HG03103 (cell line): ENCODE data around the gene FGF22.
"Not testable (repeated sequence)": the region's sequence is repeated elsewhere in the genome, so short reads cannot be mapped to it uniquely, and the experiment has no call there.

Experiments
- ATAC-seq: cut with Tn5 transposase; IDR thresholded peaks from one replicate; pipeline ENCODE4 v1.9.1; 2021; ENCODE audit warnings: low read depth; ENCODE audit not compliant: unreplicated experiment

The FGF22 gene

DNA sequence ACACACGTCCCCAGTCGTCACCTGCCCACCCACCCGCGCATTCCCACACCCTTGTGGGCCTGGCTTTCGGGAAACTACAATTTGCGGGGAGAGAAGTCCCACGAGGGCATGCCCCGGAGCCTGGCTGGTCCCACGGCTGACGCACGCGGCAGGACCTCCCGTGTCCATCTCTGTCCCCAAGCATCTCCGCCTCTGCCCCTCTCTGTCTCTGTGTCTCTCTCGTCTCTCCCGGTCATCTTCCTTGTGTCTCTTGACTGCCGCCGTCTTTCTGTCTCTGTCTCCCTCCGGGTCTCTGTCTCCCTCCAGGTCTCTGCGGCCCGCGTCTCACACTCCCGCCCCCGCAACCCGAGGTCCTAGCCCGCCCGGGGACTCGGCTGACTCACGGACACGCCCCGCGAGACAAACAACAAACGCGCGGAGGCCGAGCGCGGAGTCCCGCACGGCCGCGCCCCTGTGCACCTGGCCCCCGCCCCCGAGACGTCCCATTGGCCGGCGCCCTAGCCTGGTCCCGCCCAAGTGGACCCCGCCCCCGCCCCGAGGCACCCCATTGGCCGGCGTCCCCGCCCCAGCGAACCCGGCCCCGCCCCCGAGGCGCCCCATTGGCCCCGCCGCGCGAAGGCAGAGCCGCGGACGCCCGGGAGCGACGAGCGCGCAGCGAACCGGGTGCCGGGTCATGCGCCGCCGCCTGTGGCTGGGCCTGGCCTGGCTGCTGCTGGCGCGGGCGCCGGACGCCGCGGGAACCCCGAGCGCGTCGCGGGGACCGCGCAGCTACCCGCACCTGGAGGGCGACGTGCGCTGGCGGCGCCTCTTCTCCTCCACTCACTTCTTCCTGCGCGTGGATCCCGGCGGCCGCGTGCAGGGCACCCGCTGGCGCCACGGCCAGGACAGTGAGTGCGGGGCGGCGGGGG lies at the start of gene FGF22:
TSS of gene FGF22 (plus strand) at position 627 of the 908 bp plus-strand sequence. CDS start at position 674, 47 bp downstream.
- ATAC-seq: peak; percentile 43

DNA sequence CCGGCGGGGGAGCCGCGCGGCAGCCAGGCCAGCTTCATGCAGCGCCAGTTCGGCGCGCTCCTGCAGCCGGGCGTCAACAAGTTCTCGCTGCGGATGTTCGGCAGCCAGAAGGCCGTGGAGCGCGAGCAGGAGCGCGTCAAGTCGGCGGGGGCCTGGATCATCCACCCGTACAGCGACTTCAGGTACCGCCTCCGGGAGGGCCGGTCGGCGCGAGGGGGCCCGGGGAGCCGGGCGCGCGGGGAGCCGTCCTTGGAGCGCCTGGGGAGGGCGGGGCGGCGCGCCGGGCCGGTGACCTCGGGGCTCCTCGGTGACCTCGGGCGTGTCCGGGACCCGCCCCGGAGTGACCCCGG lies 49.3 kb upstream of the FGF22 start:
- no peak for ATAC-seq

DNA sequence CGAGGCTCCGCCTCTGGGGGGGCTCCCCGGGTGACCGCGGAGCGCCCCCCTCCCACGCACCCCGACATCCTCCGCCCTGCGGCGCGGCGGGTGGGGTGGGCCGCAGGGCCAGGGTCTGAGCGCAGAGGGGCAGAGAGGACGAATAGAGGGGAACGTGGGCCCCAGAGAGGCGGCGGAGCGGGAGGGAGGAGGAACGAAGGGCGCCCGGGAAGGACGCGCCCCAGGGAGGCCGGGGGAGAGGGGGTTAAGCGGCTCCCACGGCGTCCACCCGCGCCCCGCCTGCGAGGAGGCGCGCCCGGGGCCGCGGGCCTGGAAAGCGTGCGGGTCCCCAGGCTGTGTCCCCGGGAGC lies 49.0 kb upstream of the FGF22 start:
- no peak for ATAC-seq

DNA sequence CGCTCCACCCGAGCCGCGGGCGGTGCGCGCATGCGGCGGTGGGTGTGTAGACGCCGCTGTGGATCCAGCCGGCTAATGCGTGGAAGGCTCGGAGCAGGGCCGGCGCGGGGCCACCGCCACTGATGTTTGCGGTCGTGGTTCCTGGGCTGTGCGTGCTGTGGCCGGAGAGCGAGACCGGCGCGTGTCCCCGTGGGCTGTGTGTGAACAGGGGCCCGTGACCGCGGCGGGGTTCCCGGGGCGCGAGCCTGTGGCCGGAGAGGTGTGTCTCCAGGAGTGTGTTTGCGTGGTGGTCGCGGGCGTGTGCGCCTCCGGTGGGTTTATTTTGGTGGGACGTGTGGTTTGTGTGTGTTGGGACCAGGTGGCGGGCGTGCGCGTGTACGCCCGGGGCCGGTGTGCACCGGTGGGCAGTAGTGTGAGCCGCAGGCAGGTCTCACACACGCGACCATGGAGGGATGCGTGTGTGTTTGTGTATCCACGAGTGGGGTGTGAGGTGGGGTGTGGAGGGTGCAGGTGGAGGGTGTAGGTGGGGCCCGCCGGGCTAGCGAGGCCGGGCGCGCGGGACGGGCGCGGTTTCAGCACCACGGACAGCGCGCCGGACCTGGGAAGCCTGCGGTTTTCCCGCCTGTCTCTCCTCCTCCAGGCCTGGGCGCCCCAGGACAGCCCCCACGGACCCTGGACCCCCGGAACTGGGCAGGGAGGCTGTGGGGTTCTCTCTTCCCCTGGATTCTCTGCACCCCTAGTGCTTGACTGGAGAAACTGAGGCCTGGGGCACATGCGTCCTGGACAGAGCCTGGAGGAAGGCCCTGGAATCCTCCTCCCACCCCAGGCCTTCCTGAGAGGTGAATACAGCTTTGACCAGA lies 48.4 kb upstream of the FGF22 start:
- no peak for ATAC-seq

DNA sequence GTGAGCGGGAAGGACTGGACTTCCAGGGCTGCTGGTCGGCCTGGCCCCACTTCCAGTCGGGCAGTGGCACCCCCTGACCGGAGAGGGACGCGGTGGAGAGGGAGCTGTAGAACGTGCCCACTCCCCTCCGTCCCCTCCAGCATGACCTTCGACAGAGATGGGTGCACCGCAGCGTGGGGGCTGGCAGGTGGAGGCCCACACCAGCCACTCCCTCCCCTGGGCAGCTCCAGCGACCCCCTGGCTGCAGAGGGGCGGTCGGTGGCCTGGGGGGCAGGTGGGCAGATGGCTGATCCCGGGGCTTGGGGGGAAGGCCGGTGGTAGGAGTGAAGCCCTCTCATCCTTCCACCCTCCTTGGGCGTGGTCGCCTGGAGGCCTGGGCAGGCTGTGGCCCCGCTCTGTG lies 47.6 kb upstream of the FGF22 start:
- no peak for ATAC-seq

DNA sequence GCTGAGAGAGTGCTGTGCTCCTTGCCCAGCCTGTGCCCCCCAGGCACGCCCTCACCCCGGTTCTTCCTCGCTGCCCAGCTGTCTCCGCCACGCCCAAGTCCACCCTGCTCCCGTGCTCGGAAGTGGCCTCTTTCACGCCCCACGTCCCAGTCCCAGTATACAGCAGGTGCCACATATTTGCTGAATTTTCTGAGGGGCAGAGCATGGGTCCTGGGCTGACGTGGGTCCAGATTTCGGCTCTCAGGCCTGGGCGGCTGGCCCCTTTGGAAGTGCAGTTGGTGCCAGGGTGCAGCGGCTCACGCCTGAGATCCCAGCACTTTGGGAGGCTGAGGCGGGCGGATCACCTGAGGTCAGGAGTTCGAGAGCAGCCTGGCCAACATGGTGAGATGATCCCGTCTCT lies 46.6 kb upstream of the FGF22 start:
- ATAC-seq: no peak

DNA sequence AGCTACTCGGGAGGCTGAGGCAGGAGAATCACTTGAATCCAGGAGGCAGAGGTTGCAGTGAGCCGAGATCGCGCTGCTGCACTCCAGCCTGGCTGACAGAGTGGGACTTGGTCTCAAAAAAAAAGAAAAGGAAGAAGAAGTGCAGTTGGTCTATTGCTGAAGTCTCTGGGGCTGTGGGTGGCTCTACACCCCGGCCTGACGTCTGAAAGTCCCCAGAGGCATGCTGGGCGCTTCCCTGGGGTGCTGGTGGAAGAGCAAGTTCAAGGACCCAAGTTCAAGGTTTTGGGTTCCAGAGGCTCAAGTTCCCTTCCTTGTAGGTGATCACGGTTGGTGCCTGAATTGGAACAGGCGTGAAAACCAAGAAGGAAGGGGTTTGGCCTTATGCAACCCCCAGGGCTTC lies 46.2 kb upstream of the FGF22 start:
- no peak for ATAC-seq

DNA sequence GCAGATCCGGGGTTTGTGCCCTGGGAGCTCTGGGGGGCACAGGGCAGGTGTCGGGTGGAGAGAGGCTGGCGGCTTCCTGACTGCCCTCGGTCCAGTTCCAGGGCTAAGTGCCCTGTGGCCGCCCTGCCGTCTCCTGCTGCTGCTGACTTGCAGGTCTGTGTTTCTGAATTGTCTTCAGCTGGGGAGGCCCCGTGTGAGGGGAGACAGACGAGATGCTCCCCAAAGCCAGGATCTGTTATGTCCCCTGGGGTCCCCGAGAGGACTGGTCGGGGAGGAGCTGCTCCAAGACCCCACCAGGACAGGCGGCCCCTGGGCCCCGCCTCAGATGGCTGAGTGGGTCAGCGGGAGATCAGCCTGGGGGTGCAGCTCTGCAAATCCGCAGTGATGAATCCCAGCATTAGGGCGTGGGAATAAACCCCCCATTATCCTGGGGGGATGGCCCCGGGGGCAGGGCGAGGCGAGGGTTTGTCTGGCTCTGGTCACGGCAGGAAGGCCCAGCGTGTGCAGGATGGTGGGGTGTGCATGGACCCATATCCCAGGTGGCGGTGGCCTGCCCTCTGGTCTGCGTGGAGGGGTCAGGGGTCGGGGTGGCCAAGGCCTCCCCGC lies 45.3 kb upstream of the FGF22 start:
- no peak for ATAC-seq

DNA sequence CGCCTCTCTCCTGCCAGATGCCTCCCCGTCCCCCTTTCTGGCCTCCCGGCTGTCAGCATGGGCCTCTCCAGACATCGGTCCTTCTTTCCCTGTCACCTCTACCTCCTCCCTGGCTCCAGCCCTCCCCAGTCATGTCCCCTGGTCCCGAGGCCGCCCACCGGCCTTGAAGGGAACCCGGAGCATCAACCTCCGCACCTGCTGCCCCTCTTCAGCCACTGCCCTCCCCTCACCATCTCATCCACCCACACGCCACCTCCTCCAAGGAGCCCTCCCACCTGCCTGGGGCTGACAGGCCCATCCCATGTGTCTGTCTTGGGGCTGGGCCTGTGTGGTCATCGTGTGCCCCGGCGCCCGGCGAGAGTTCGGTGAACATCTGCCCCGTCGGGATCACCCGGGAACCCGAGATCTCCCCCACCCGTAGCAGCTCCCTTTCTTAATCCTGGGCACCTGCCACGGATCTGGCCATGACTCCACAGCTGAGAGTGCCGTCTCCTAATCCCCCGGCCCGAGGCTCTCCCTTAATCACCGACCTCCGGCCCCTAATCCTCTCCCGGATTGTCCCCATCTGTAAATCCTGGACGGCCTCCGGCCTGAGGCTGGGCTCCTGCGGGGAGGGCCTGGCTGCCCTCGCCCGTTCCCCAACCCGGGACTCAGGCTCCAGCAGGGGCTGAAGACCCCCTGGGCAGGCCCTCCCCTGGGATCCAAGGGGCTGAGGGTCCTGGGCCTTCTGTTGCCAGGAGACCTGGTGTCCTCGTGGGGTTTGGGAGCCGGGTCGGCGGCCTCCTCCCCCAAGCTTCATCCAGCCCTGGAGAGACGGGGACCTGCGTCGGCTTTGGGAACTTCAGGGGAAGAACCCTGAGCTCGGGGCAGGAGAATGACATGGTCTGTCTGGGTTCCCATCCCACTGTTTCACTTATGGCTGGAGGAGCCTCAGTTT lies 44.1 kb upstream of the FGF22 start:
- ATAC-seq: no peak

DNA sequence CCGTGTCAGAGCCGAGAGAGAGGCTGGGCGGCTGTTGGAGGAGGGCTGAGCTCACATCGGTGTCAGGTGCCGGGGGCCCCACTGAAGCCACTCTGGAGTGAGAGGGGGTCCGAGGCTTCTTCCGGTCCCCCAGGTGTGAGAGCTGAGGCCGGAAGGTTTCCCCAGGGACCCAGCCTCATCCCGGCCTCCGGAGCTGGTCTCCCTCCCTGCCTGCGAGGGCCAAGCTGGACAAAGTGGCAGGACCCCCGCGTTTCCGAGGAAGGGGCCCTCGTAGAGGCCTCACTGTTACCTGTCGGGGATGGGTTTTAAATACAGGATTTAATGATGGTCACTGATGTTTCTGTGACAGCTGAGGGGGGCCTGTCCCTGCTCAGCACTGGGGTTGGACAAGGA lies 43.4 kb upstream of the FGF22 start:
- no peak for ATAC-seq

DNA sequence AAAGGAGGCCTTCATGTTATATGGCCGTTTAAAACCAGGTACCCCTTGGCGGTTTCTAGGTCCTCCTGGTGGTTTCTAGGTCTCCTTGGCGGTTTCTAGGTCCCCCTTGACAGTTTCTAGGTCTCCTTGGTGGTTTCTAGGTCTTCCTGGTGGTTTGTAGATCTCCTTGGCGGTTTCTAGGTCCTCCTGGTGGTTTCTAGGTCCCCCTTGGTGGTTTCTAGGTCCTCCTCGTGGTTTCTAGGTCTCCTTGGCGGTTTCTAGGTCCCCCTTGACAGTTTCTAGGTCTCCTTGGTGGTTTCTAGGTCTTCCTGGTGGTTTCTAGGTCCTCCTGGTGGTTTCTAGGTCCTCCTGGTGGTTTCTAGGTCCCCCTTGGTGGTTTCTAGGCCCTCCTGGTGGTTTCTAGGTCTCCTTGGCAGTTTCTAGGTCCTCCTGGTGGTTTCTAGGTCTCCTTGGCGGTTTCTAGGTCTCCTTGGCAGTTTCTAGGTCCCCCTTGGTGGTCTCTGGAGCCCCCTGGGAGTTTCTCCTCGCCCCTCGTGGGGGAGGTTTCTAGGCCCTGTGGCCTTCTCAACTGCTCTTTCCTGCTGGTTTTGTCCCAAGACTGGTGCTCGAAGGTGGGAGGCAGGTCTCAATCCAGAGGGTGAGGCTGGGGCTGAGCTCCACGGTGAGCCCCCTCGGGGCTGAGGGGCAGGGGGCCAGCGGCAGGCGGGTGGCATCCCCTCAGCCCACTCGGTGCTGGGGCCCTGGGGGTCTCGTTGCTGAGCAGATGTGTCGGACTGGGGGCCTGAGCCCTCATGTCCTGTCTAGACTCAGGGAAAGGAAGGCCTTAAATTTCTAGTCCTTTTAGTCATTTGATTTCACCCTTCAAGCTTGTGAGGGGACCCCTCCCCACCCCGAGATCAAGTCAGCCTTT lies 42.0 kb upstream of the FGF22 start:
- ATAC-seq: no peak

DNA sequence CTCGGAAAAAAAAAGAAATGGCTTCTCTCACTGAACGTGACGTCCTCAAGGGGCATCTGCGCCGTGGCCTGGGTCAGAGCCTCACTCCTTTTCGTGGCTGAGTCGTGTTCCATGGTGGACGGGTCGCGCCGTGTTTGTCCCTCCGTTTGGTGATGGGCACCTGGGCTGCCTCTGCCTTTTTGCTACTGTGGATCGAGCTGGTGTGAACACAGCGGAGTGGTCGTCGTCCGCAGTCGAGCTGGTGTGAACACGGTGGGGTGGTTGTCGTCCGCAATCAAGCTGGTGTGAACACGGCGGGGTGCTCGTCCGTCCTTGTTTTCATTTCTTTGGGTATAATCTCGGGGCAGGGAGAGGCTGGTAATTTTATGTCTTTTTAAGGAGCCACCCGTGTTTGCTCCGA lies 38.4 kb upstream of the FGF22 start:
- ATAC-seq: no peak

DNA sequence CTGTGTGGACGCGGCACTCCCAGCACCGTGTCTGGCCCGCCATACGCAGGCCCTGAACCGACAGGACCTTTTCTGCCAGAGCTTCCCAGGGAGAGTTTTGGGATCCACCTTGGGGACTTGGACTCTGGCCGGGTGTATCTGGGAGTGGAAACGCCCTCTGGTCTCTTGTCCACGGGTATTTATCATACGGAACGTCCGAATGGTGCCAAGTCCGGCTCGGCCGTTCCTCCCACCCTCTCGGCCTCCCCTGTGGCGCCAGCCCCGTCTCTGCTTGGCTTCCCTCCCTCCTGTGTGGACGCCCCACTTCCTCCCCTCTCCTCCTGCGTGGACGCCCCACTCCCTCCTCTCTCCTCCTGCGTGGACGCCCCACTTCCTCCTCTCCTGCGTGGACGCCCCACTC lies 37.9 kb upstream of the FGF22 start:
- ATAC-seq: no peak

DNA sequence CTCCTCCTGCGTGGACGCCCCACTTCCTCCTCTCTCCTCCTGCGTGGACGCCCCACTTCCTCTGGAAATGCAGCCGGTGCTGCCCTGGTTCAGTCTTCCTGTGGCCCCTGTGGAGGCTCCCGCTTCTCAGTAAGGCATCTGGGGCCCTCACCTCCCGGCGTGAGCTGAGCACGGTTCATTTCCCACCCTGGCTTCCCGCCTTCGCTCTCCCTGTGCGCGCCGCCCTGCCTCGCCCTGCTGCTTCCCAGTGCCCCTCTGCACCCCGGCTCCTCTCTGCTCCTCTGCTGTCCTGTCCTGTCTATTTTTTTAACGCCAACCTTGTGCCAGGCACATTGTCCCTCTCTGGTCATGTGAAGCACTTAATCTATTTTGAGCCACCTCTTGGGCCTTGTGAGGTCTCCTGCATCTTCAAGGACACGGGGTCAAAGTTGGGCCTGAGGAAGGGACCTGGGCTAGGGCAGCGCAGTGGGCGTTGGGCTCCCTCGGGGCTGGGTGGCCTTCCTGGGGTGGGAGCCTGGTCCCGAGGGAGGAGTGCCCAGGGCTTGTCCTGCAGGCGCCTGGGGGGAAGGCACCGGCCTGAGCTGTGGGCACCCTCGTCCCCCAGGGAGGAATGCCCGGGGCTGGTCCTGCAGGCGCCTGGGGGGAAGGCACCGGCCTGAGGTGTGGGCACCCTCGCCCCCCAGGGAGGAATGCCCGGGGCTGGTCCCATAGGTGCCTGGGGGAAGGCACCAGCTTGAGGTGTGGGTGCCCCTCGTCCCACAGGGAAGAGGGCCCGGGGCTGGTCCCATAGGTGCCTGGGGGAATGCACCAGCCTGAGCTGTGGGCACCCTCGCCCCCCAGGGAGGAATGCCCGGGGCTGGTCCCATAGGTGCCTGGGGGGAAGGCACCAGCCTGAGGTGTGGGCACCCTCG lies 37.0 kb upstream of the FGF22 start:
- no peak for ATAC-seq

DNA sequence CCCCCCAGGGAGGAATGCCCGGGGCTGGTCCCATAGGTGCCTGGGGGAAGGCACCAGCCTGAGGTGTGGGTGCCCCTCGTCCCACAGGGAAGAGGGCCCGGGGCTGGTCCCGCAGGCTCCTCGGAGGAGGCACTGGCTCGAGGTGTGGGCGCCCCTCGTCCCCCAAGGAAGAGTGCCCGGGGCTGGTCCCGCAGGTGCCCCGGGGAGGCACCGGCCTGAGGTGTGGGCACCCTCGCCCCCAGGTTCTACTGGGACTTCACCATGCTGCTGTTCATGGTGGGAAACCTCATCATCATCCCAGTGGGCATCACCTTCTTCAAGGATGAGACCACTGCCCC lies 36.4 kb upstream of the FGF22 start:
- not testable (repeated sequence) for ATAC-seq

DNA sequence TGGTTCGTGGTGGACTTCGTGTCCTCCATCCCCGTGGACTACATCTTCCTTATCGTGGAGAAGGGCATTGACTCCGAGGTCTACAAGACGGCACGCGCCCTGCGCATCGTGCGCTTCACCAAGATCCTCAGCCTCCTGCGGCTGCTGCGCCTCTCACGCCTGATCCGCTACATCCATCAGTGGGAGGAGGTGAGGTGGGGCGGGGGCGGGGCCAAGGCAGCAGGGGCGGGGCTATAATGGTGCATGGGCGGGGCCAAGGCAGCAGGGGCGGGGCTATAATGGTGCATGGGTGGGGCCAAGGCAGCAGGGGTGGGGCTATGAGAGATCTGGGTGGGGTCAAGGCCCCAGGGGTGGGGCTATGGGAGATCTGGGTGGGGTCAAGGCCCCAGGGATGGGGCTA lies 35.9 kb upstream of the FGF22 start:
- ATAC-seq: not testable (repeated sequence)

DNA sequence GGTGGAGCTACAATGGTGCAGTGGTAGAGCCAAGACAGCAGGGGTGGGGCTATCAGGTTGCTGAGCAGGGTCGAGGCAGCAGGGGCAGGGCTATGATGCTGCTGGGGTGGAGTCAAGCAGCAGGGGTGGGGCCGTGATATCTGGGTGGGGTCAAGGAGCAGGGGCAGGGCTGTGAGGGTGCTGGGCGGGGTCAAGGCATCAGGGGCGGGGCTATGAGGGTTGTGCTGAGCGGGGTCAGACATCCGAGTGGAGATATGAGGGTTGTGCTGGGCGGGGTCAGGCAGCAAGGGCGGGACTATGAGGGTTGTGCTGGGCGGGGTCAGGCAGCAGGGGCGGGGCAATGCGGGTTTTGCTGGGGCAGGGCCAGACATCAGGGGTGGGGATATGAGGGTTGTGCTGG lies 35.3 kb upstream of the FGF22 start:
- no peak for ATAC-seq
